22Rv1 (cell line): Measurements from ENCODE around the gene TSC22D4.

Experiments used
- CTCF ChIP-seq: fragments of 450-650 bp; IDR thresholded peaks from 2 replicates; pipeline ENCODE4 v1.5.1; 2017; ENCODE audit warnings: mild to moderate bottlenecking
- ZFX ChIP-seq: fragments of 450-650 bp; IDR thresholded peaks from 2 replicates; pipeline ENCODE4 v1.6.1; 2017; ENCODE audit warnings: antibody characterized with exemption, borderline replicate concordance

- TF ChIP-seq CTCF (no peak), ZFX (no peak)
Measured at GRCh38 chr7:100516135-100516812, 37.3 kb upstream of the TSC22D4 start.
